SJSA1 (cell line): ENCODE data around the gene ZSCAN21. TPM values are rescaled to one million over a fixed set of nuclear protein-coding genes. Genes with fewer than 3 reads are reported as not detected.

Experiments
- DNase-seq, 2 experiments: peaks; one replicate each; pipeline ENCODE4 v3.0.0-alpha.2; 2015 to 2020; ENCODE audit warnings: low spot score in 2 of 2, low read depth in 1 of 2
- H3K27ac ChIP-seq: fragments of 250-450 bp; sonication (Bioruptor Pico); 2 replicates; pipeline ENCODE4 v1.5.1; 2020; ENCODE audit warnings: mild to moderate bottlenecking, moderate library complexity
- H3K27me3 ChIP-seq: fragments of 250-450 bp; sonication (Bioruptor Pico); replicated peaks from 2 replicates; pipeline ENCODE4 v1.5.1; 2020; ENCODE audit warnings: mild to moderate bottlenecking, moderate library complexity
- H3K36me3 ChIP-seq: fragments of 250-450 bp; sonication (Bioruptor Pico); 2 replicates; pipeline ENCODE4 v1.5.1; 2020; ENCODE audit warnings: mild to moderate bottlenecking
- H3K4me1 ChIP-seq: fragments of 250-450 bp; sonication (Bioruptor Pico); replicated peaks from 2 replicates; pipeline ENCODE4 v1.6.1; 2021; ENCODE audit warnings: mild to moderate bottlenecking
- H3K4me3 ChIP-seq: fragments of 250-450 bp; sonication (Bioruptor Pico); 2 replicates; pipeline ENCODE4 v1.5.1; 2020; ENCODE audit warnings: mild to moderate bottlenecking
- H3K9me3 ChIP-seq: fragments of 250-450 bp; sonication (Bioruptor Pico); replicated peaks from 2 replicates; pipeline ENCODE4 v1.5.1; 2020; ENCODE audit warnings: mild to moderate bottlenecking
- total RNA-seq: library from RNA; depleted of rRNA; stranded (reverse); fragments of >200 nt; shearing (Covaris generic); gene quantifications from 2 replicates; pipeline ENCODE4 v1.2.3, GENCODE V29; 2014

ZSCAN21 gene
- total RNA-seq, 1 experiment from 2014 or later, result 13.9 TPM

GRCh38 chr7:100072462-100072861 is 22.9 kb downstream of the ZSCAN21 start:
- peaks cover 43% of the 10 kb centered on the region for H3K9me3 ChIP-seq
- no peak overlapping the region for H3K27ac ChIP-seq
- no peaks in the 10 kb centered on the region for H3K4me1 ChIP-seq
- H3K27me3 ChIP-seq, result no peaks in the 10 kb centered on the region
- peaks cover 99% of the 10 kb centered on the region for H3K36me3 ChIP-seq
- DNase-seq, result no peak
- no peak overlapping the region for H3K4me3 ChIP-seq

GRCh38 chr7:100074841-100075240 is 25.3 kb downstream of the ZSCAN21 start:
- H3K4me1 ChIP-seq, result no peaks in the 10 kb centered on the region
- DNase-seq, result no peak
- H3K4me3 ChIP-seq, result no peak overlapping the region
- peaks cover 100% of the 10 kb centered on the region for H3K36me3 ChIP-seq
- no peaks in the 10 kb centered on the region for H3K27me3 ChIP-seq
- peaks cover 41% of the 10 kb centered on the region for H3K9me3 ChIP-seq
- H3K27ac ChIP-seq, result no peak overlapping the region

- no peaks in the 10 kb centered on the region for H3K27me3 ChIP-seq
- H3K27ac ChIP-seq, result no peak overlapping the region
- H3K36me3 ChIP-seq, result peaks cover 99% of the 10 kb centered on the region
- peaks cover 35% of the 10 kb centered on the region for H3K9me3 ChIP-seq
- H3K4me3 ChIP-seq, result no peak overlapping the region
- H3K4me1 ChIP-seq, result no peaks in the 10 kb centered on the region
- DNase-seq, result no peak
Observed at GRCh38 chr7:100075418-100075817, 25.8 kb downstream of the ZSCAN21 start.

- no peak overlapping the region for H3K4me3 ChIP-seq
- H3K36me3 ChIP-seq, result peaks cover 86% of the 10 kb centered on the region
Observed at GRCh38 chr7:100077205-100077604, 27.6 kb downstream of the ZSCAN21 start.

GRCh38 chr7:100079024-100079560 is 29.5 kb downstream of the ZSCAN21 start:
- no peak overlapping the region for H3K4me3 ChIP-seq
- no peak for DNase-seq
- H3K27ac ChIP-seq, result no peak overlapping the region
- peaks cover 67% of the 10 kb centered on the region for H3K36me3 ChIP-seq
- H3K27me3 ChIP-seq, result no peaks in the 10 kb centered on the region
- H3K4me1 ChIP-seq, result peaks cover 5% of the 10 kb centered on the region
- H3K9me3 ChIP-seq, result peaks cover 5% of the 10 kb centered on the region; the same call in 1 of the 2 replicates

More at GRCh38 chr7:100077205-100077604, 27.6 kb downstream of the ZSCAN21 start:
- no peak overlapping the region for H3K27ac ChIP-seq
- H3K9me3 ChIP-seq, result peaks cover 17% of the 10 kb centered on the region
- no peak for DNase-seq
- peaks cover 4% of the 10 kb centered on the region for H3K4me1 ChIP-seq
- no peaks in the 10 kb centered on the region for H3K27me3 ChIP-seq

DNA sequence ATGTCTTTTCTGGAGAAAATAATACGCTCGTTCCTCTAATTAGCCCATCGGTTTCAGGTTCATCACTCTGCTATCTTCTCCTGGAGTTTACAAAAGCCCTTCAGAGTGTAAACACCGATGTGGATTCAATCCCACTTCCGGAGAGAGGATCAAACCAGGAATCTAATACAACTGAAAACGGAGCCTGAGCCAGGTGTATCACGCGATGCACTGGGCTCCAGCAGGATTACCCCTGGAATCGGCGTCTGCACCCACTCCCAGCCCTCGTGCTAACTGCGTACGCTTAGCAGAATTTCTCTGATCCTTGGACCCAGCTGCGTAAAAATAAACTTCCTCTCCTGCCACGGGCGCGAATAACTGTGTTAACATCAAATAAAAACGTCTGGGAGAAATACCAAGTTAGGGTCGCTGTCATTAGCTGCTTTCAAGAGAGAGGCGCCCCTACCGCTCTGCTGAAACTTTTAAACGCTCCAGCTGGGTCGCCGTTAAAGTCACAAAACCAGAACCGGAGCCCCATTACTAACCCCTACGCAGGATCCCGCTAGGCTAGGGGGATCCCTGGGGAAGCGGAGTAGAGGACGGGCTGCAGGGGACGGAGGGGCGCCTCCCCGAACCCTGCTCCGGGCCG is 31.4 kb downstream of the ZSCAN21 start:
- Histone ChIP-seq H3K9me3 (no peaks in the 10 kb centered on the region), H3K36me3 (peaks cover 48% of the 10 kb centered on the region), H3K4me1 (peaks cover 6% of the 10 kb centered on the region), H3K27me3 (no peaks in the 10 kb centered on the region), H3K27ac (peak overlapping the region; percentile 78), H3K4me3 (peak overlapping the region; percentile 83)
- no peak for DNase-seq

DNA sequence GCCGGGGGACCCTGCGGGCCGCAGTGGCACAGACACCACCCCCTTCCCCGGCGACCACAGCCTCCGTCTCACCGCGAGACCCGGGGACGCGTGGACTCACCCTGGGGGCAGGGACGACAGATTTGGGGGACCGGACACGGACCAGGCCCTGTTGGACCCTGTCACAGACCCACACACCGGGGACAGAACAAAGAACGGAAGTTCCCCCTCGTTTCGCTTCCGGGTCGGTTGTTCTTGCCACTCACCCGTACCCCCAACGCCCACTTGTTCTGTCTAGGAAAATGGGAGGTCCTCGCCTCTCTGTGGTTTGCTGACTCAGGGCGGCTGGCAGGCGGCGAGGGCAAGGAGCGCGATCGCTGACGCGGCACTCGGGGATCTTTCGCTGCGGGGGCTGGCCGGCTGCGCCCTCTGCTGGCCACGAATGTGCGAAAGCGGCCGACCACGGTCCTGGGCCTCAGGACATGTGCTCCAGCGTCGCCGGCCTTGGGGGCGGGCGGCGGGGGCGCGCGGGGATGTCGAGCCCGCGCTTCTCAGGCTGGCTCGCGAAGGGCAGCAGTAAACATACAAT is 32.0 kb downstream of the ZSCAN21 start, which contains the start of gene ZNF3:
ZNF3 (minus strand) TSS at position 189 of the 568 bp plus-strand sequence. CDS start 4,366 bp downstream, outside the sequence.
- Histone ChIP-seq H3K27me3 (no peaks in the 10 kb centered on the region), H3K27ac (peak within 1 kb of the TSS; percentile 78), H3K4me3 (peak within 1 kb of the TSS; percentile 83), H3K9me3 (no peaks in the 10 kb centered on the region), H3K4me1 (peaks cover 12% of the 10 kb centered on the region), H3K36me3 (peaks cover 42% of the 10 kb centered on the region)
- DNase-seq, result peak; percentile 99

- H3K27ac ChIP-seq, result no peak overlapping the region
Observed at GRCh38 chr7:100082978-100083377, 33.4 kb downstream of the ZSCAN21 start.

DNA sequence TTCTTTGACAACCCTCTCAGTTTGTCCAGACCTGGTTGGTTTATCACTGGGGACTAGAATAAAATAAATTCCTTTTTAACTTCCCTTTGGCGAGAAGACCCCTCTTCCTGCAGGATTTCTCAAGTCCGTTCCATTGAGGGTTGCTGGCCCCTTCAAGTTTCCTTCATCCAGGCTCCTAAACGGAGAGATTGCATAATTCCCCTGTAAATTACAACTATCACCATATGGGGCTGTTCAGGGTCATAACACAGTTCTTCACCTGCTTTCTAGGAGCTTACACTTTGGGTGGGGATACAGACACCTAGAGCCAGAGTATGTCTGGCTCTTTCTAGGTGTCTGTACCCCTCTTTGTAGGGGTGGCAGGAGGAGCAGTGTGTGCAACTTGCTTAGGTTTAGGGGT is 35.9 kb downstream of the ZSCAN21 start:
- Histone ChIP-seq H3K9me3 (no peaks in the 10 kb centered on the region), H3K27ac (no peak overlapping the region), H3K4me3 (no peak overlapping the region), H3K27me3 (no peaks in the 10 kb centered on the region), H3K36me3 (peaks cover 21% of the 10 kb centered on the region), H3K4me1 (peaks cover 46% of the 10 kb centered on the region)
- DNase-seq, result no peak

More at GRCh38 chr7:100082978-100083377, 33.4 kb downstream of the ZSCAN21 start:
- H3K36me3 ChIP-seq, result peaks cover 29% of the 10 kb centered on the region
- DNase-seq, result no peak
- H3K4me3 ChIP-seq, result no peak overlapping the region
- peaks cover 26% of the 10 kb centered on the region for H3K4me1 ChIP-seq
- H3K9me3 ChIP-seq, result no peaks in the 10 kb centered on the region
- H3K27me3 ChIP-seq, result no peaks in the 10 kb centered on the region

DNA sequence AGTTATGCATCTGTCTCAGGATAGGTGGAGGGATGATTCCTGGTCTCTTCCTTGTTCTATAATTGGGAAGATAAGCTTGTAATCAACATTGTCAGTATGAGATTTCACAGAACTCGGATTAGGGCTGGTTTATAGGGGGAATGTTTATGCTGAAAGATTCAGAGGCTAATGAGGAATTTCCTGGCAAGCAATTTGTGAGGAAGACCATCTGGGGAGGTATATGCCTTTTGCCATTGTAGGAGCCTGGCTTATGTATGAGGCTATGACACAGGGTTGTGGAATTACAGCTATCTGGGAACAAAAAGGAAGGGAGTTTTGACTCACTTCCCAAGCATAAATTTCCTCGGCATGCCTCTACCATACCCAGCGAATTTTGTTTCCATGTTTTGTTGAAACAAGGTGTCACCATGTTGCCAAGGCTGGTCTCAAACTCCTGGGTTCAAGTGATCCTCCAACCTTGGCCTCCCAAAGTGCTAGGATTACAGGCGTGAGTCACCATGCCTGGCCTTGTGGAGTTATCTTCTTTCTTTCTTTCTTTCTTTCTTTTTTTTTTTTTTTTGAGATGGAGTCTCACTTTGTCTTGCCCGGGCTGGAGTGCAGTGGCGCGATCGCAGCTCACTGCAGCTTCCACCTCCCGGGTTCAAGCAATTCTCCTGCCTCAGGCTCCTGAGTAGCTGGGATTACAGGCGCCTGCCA is 37.6 kb downstream of the ZSCAN21 start:
- H3K4me3 ChIP-seq, result no peak overlapping the region

GRCh38 chr7:100088095-100088620 is 38.6 kb downstream of the ZSCAN21 start:
- Histone ChIP-seq H3K36me3 (peaks cover 41% of the 10 kb centered on the region), H3K4me1 (peaks cover 52% of the 10 kb centered on the region), H3K9me3 (no peaks in the 10 kb centered on the region), H3K27ac (peak overlapping the region; percentile 84), H3K27me3 (no peaks in the 10 kb centered on the region), H3K4me3 (peak overlapping the region; percentile 66)
- no peak for DNase-seq

More for the DNA sequence above, 37.6 kb downstream of the ZSCAN21 start:
- Histone ChIP-seq H3K36me3 (peaks cover 32% of the 10 kb centered on the region), H3K9me3 (no peaks in the 10 kb centered on the region), H3K27ac (peak overlapping the region; percentile 84), H3K27me3 (no peaks in the 10 kb centered on the region), H3K4me1 (peaks cover 52% of the 10 kb centered on the region)
- DNase-seq, result peak; percentile 83 to 94

DNA sequence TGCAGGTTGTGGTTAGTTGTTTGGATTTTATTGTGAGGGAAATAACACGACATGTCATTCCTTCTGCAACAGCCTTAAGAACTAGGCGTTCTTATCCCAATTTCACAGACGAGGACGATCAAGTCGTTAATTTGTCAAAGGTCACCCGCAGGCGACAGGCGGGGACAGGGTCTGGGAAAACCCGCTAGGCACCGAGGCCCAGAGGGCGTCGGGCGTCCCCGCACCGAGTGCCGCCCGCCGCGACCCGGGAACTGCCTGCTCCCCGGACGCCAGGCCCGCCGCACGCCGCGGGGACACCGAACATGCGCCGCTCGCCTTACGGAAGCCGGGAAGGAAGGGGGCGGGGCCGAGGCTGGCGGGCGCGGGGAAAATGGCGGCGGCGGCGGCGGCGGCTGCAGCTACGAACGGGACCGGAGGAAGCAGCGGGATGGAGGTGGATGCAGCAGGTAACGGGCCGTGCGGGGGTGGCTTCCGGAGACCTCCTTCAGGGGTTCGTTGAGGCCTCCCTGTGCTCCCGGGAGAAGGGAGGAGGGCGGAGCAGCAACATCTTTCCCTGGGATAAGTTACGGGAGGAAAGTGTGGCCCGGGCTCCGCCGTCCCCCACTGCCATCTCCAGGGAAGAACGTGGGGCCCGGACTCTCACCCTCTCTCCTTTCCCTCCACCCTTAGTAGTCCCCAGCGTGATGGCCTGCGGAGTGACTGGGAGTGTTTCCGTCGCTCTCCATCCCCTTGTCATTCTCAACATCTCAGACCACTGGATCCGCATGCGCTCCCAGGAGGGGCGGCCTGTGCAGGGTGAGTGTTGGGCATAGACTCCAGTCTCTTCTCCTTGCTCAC is 39.3 kb downstream of the ZSCAN21 start, which contains the start of gene COPS6:
COPS6 (plus strand) TSS at position 349 of the 837 bp plus-strand sequence; CDS start at position 371, 22 bp downstream.
- DNase-seq, result peak; percentile 82 to 87
- H3K36me3 ChIP-seq, result peaks cover 48% of the 10 kb centered on the region
- H3K4me3 ChIP-seq, result peak within 1 kb of the TSS; percentile 66
- H3K27me3 ChIP-seq, result no peaks in the 10 kb centered on the region
- no peaks in the 10 kb centered on the region for H3K9me3 ChIP-seq
- H3K4me1 ChIP-seq, result peaks cover 52% of the 10 kb centered on the region
- peak within 1 kb of the TSS; percentile 84 for H3K27ac ChIP-seq
